ENCODE measurements around the gene ADAD2. TPM values are rescaled to one million over a fixed set of nuclear protein-coding genes. Genes with fewer than 3 reads are reported as not detected.

The ADAD2 gene
- total RNA-seq, 1 donor from 2014 or later: 0.87 TPM

DNA sequence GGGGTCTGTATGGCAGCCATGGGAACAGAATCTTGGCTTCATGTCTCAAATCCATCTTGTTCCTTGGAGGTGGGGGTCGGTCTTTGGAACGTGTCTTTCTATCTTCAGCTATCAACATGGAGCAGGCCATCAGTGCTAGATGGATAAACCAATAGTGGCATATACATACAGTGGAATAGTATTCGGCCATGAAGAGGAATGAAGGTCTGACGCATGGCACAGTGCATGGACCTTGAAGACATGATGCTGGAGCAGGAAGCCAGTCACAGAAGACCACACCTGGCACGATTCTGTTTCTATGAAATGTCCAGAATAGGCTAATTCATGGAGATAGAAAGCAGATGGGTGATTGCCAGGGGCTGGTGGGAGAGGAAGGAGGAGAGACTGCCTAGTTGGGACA, 41.1 kb downstream of the ADAD2 start:
- H3K27ac Mint-ChIP-seq (ENCODE audit: unreplicated experiment): no peak overlapping the region
- H3K4me1 Mint-ChIP-seq (ENCODE audit: unreplicated experiment): peaks cover 3% of the 10 kb centered on the region
- no peak for DNase-seq (ENCODE audit: low spot score)
- H3K9me3 Mint-ChIP-seq (ENCODE audit: unreplicated experiment): no peaks in the 10 kb centered on the region
- H3K36me3 Mint-ChIP-seq (ENCODE audit: low read depth, unreplicated experiment): no peaks in the 10 kb centered on the region
- TF ChIP-seq, protein P1, sequence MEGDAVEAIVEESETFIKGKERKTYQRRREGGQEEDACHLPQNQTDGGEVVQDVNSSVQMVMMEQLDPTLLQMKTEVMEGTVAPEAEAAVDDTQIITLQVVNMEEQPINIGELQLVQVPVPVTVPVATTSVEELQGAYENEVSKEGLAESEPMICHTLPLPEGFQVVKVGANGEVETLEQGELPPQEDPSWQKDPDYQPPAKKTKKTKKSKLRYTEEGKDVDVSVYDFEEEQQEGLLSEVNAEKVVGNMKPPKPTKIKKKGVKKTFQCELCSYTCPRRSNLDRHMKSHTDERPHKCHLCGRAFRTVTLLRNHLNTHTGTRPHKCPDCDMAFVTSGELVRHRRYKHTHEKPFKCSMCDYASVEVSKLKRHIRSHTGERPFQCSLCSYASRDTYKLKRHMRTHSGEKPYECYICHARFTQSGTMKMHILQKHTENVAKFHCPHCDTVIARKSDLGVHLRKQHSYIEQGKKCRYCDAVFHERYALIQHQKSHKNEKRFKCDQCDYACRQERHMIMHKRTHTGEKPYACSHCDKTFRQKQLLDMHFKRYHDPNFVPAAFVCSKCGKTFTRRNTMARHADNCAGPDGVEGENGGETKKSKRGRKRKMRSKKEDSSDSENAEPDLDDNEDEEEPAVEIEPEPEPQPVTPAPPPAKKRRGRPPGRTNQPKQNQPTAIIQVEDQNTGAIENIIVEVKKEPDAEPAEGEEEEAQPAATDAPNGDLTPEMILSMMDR (IDR thresholded peaks at IDR 0.05; ENCODE audit: unreplicated experiment): no peak
- H3K27me3 Mint-ChIP-seq (ENCODE audit: unreplicated experiment): peaks cover 6% of the 10 kb centered on the region
- no peak overlapping the region for H3K4me3 Mint-ChIP-seq (ENCODE audit: unreplicated experiment)

DNA sequence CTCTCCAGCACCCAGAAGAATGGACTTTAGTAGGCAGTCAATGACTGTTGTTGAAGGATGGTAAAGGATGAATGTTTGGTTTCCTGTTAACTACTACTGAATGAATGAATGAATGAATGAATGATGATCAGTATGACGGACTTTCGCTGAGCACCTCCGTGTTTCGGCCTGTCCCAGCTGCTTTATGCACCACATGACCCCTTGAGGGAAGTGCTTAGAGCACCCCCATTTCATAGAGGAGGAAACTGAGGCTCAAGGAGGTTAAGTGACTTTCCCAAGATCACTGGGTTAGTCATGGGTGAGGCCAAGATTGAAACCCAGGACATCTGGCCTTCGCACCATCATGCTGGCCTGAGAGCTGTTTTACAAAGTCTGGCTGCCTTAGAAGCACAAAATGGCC, 42.0 kb downstream of the ADAD2 start:
- TF ChIP-seq, protein P1 (IDR thresholded peaks at IDR 0.05; ENCODE audit: unreplicated experiment): no peak
- peaks cover 6% of the 10 kb centered on the region for H3K27me3 Mint-ChIP-seq (ENCODE audit: unreplicated experiment)
- H3K4me3 Mint-ChIP-seq (ENCODE audit: unreplicated experiment): no peak overlapping the region
- no peak overlapping the region for H3K27ac Mint-ChIP-seq (ENCODE audit: unreplicated experiment)
- H3K36me3 Mint-ChIP-seq (ENCODE audit: low read depth, unreplicated experiment): no peaks in the 10 kb centered on the region
- H3K9me3 Mint-ChIP-seq (ENCODE audit: unreplicated experiment): no peaks in the 10 kb centered on the region
- H3K4me1 Mint-ChIP-seq (ENCODE audit: unreplicated experiment): peaks cover 3% of the 10 kb centered on the region
- no peak for DNase-seq (ENCODE audit: low spot score)

DNA sequence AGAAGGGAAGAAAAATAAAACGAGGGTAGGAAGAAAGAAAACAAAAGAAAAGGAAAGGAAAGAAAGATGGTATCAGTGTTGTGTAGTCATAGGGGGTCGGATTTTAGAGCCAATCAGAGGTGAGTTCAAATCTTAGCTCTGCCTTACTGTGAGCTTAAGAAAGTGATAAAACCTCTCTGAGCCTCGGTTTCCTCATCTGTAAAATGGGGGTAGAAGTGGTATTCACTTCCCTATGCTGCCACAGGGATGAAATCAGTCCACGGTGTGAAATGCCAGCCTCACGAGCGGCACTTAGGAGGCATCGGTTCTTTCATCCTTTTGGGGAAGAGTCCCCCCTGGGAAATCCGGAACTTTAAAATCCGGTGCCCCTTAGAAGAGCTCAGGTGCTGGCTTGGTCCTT, 42.8 kb downstream of the ADAD2 start:
- Mint-ChIP-seq H3K9me3 (ENCODE audit: unreplicated experiment) (no peaks in the 10 kb centered on the region), H3K4me3 (ENCODE audit: unreplicated experiment) (no peak overlapping the region), H3K27me3 (ENCODE audit: unreplicated experiment) (peaks cover 6% of the 10 kb centered on the region), H3K4me1 (ENCODE audit: unreplicated experiment) (peaks cover 3% of the 10 kb centered on the region), H3K36me3 (ENCODE audit: low read depth, unreplicated experiment) (no peaks in the 10 kb centered on the region), H3K27ac (ENCODE audit: unreplicated experiment) (no peak overlapping the region)
- TF ChIP-seq, protein P1 (IDR thresholded peaks at IDR 0.05; ENCODE audit: unreplicated experiment): no peak
- DNase-seq (ENCODE audit: low spot score): no peak

DNA sequence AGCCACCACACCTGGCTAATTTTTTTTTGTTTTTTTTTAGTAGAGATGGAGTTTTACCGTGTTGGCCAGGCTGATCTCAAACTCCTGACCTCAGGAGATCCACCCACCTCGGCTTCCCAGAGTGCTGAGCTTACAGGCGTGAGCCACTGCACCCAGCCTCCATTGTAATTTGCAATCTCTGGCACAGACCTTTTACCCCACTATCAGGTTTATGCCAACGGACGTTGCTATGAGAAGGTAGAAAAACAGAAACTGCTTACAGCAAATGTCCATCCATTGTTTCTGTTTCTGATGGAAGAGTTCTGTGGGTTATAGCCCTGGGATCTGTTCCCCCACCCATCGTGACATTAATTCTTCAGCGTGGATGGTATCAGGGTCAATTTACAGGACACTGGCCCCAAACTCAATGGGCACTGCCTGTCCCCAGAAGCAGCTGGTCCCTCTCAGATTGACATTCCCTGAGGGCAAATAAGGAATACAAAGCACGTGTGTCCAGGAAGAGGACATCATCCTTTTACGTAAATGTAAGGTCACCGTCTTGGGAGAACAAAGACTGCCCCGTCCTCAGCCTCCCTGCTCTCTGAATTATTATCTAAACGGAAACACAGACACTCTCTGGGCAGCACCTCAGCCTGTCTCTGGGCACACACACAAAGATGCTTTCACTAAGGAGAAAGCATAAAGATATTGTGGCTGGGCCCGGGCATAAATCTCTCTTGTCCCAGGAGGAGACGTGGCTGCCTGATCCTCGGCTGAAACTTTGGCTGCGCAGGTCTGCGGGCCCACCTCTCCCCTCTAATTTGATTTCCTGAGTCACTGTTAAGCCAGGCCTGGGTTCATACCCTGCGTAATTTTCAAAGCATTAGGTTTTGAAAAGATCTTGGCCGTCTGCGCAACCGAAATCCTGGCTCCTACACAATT, 43.6 kb downstream of the ADAD2 start:
- H3K9me3 Mint-ChIP-seq (ENCODE audit: unreplicated experiment): no peaks in the 10 kb centered on the region
- DNase-seq (ENCODE audit: low spot score): no peak
- TF ChIP-seq, protein P1 (IDR thresholded peaks at IDR 0.05; ENCODE audit: unreplicated experiment): no peak
- no peaks in the 10 kb centered on the region for H3K36me3 Mint-ChIP-seq (ENCODE audit: low read depth, unreplicated experiment)
- H3K27ac Mint-ChIP-seq (ENCODE audit: unreplicated experiment): no peak overlapping the region
- peaks cover 2% of the 10 kb centered on the region for H3K4me1 Mint-ChIP-seq (ENCODE audit: unreplicated experiment)
- H3K27me3 Mint-ChIP-seq (ENCODE audit: unreplicated experiment): peaks cover 5% of the 10 kb centered on the region
- no peak overlapping the region for H3K4me3 Mint-ChIP-seq (ENCODE audit: unreplicated experiment)

DNA sequence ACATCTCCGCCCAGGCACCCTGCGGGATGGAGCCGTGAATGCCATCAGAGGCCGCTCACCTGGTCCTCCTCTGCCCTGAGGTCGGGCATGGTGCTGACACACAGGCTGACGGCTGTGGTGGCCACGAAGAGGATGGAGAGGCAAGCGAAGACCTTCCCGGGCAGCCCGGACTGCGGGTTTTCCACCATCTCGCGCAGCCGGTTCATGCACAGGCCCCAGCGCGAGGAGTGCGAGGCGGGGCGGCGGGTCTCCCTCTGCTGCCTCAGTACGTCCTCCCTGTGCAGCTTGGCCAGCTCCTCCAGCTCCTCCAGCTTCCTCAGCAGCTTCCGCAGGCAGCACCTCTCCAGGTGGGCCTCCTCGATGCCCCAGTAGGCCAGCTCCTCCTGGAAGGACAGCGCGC, 45.7 kb downstream of the ADAD2 start:
- no peak for DNase-seq (ENCODE audit: low spot score)
- no peaks in the 10 kb centered on the region for H3K36me3 Mint-ChIP-seq (ENCODE audit: low read depth, unreplicated experiment)
- TF ChIP-seq, protein P1 (IDR thresholded peaks at IDR 0.05; ENCODE audit: unreplicated experiment): no peak
- peaks cover 4% of the 10 kb centered on the region for H3K27me3 Mint-ChIP-seq (ENCODE audit: unreplicated experiment)
- no peaks in the 10 kb centered on the region for H3K4me1 Mint-ChIP-seq (ENCODE audit: unreplicated experiment)
- no peak overlapping the region for H3K4me3 Mint-ChIP-seq (ENCODE audit: unreplicated experiment)
- H3K27ac Mint-ChIP-seq (ENCODE audit: unreplicated experiment): no peak overlapping the region
- no peaks in the 10 kb centered on the region for H3K9me3 Mint-ChIP-seq (ENCODE audit: unreplicated experiment)
